Measurements from ENCODE around the gene SHROOM4. TPM values are rescaled to one million over a fixed set of nuclear protein-coding genes. Genes with fewer than 3 reads are reported as not detected.

The SHROOM4 gene
- total and polyA plus RNA-seq, 4 donors, result 0.62 to 2.3 (median 0.93) TPM

- TF ChIP-seq EGR1 (IDR thresholded peaks at IDR 0.05; ENCODE audit: low read depth in 2 of 2), result no peak
- no peak for DNase-seq (ENCODE audit: low spot score)
- H3K27me3 ChIP-seq (ENCODE audit: control insufficient read depth in 4 of 4, insufficient read depth in 4 of 4, low read length in 3 of 4), result no peaks in the 10 kb centered on the region
- no peak overlapping the region for H3K4me3 ChIP-seq (ENCODE audit: low read depth in 1 of 3, low read length in 3 of 3)
- H3K36me3 ChIP-seq (ENCODE audit: control insufficient read depth in 4 of 4, insufficient read depth in 3 of 4, low read depth in 1 of 4, low read length in 3 of 4), result no peaks in the 10 kb centered on the region
- no peak overlapping the region for H3K27ac ChIP-seq (ENCODE audit: low read depth in 1 of 2, low read length in 2 of 2)
- no peaks in the 10 kb centered on the region for H3K9me3 ChIP-seq (ENCODE audit: control insufficient read depth in 4 of 4, low read length in 3 of 4)
- H3K4me1 ChIP-seq (ENCODE audit: control insufficient read depth in 4 of 4, insufficient read depth in 4 of 4, low read length in 3 of 4), result no peaks in the 10 kb centered on the region
- H3K9ac ChIP-seq (ENCODE audit: low read depth in 1 of 2, low read length in 2 of 2), result no peak overlapping the region
- WGBS, result 90% methylated on average over 2 of the region's 2 CpGs
These were observed 94.4 kb downstream of the SHROOM4 start for GRCh38 chrX:50719614-50720013.

- Histone ChIP-seq H3K9ac (ENCODE audit: low read depth in 1 of 2, low read length in 2 of 2) (no peak overlapping the region), H3K36me3 (ENCODE audit: control insufficient read depth in 4 of 4, insufficient read depth in 3 of 4, low read depth in 1 of 4, low read length in 3 of 4) (no peaks in the 10 kb centered on the region), H3K4me3 (ENCODE audit: low read depth in 1 of 3, low read length in 3 of 3) (no peak overlapping the region), H3K9me3 (ENCODE audit: control insufficient read depth in 4 of 4, low read length in 3 of 4) (no peaks in the 10 kb centered on the region), H3K4me1 (ENCODE audit: control insufficient read depth in 4 of 4, insufficient read depth in 4 of 4, low read length in 3 of 4) (no peaks in the 10 kb centered on the region), H3K27me3 (ENCODE audit: control insufficient read depth in 4 of 4, insufficient read depth in 4 of 4, low read length in 3 of 4) (no peaks in the 10 kb centered on the region), H3K27ac (ENCODE audit: low read depth in 1 of 2, low read length in 2 of 2) (no peak overlapping the region)
- DNase-seq (ENCODE audit: low spot score), result no peak
- 100% methylated on average over 1 of the region's 1 CpG for WGBS
- TF ChIP-seq JUND (IDR thresholded peaks at IDR 0.05) (no peak), YY1 (IDR thresholded peaks at IDR 0.05) (no peak), GABPA (IDR thresholded peaks at IDR 0.05 in 1 of 2, conservative IDR thresholded peaks at IDR 0.05 in 1 of 2) (no peak), HNF4G (IDR thresholded peaks at IDR 0.05) (no peak), EGR1 (IDR thresholded peaks at IDR 0.05; ENCODE audit: low read depth in 2 of 2) (no peak), RXRA (IDR thresholded peaks at IDR 0.05) (no peak), CTCF (IDR thresholded peaks at IDR 0.05; ENCODE audit: low read depth, low read length, missing input control) (no peak), MAX (IDR thresholded peaks at IDR 0.05) (no peak), FOXA2 (IDR thresholded peaks at IDR 0.05) (no peak), REST (IDR thresholded peaks at IDR 0.05) (no peak), SP1 (IDR thresholded peaks at IDR 0.05) (no peak), FOXA1 (IDR thresholded peaks at IDR 0.05) (no peak), NR2F2 (IDR thresholded peaks at IDR 0.05) (no peak), RAD21 (IDR thresholded peaks at IDR 0.05) (no peak), TAF1 (conservative IDR thresholded peaks at IDR 0.05) (no peak), HNF4A (conservative IDR thresholded peaks at IDR 0.05) (no peak), ZBTB33 (IDR thresholded peaks at IDR 0.05) (no peak), ATF3 (IDR thresholded peaks at IDR 0.05) (no peak)
These were observed 95.2 kb downstream of the SHROOM4 start for GRCh38 chrX:50718776-50719175.

All from liver (tissue), 9 donors.